GM18951 (cell line): ENCODE data around the gene MYPN.
"Not testable (repeated sequence)": the region's sequence is repeated elsewhere in the genome, so short reads cannot be mapped to it uniquely, and the experiment has no call there.

Source experiments
- POLR2A ChIP-seq: IDR thresholded peaks from 4 replicates; pipeline ENCODE4 v1.6.1; 2011; ENCODE audit warnings: mild to moderate bottlenecking; ENCODE audit not compliant: insufficient read length, insufficient read depth; ENCODE audit errors: extremely low read depth
- in situ Hi-C: fragments of 300-500 bp; cut with MboI; formaldehyde crosslinking; loops from one replicate; pipeline ENCODE4 v1.12.0; 2022; ENCODE audit warnings: low sequenced_read_pairs, mixed read lengths, inconsistent platforms; ENCODE audit not compliant: unreplicated experiment

MYPN gene

GRCh38 chr10:68109331-68109730 is at the start of gene MYPN:
TSS of gene MYPN (plus strand) at chr10:68109488. CDS start at chr10:68121439, 11,951 bp downstream.
- in situ Hi-C loops: no loop called here

GRCh38 chr10:68067029-68067428 is 42.3 kb upstream of the MYPN start:
- in situ Hi-C loops: no loop called here
- TF ChIP-seq POLR2A: no peak

More at GRCh38 chr10:68109331-68109730, at the start of gene MYPN:
- no peak for TF ChIP-seq POLR2A

- no peak for TF ChIP-seq POLR2A
- in situ Hi-C loops: no loop called here
Measured at GRCh38 chr10:68067508-68067907, 41.8 kb upstream of the MYPN start.

- in situ Hi-C loops: no loop called here
- TF ChIP-seq POLR2A: no peak
Measured at GRCh38 chr10:68073631-68074030, 35.7 kb upstream of the MYPN start.

- no peak for TF ChIP-seq POLR2A
- in situ Hi-C loops: no loop called here
Measured at GRCh38 chr10:68074031-68074774, 35.1 kb upstream of the MYPN start.

- in situ Hi-C loops: no loop called here
- TF ChIP-seq POLR2A: peak; percentile 78
Measured at GRCh38 chr10:68074775-68075549, 34.3 kb upstream of the MYPN start, which contains the start of gene HERC4. TSS of gene HERC4 (minus strand) at chr10:68075283. CDS start at chr10:68073108, 2,175 bp downstream.

GRCh38 chr10:68075550-68076004 is 33.7 kb upstream of the MYPN start:
- no peak for TF ChIP-seq POLR2A
- in situ Hi-C loops: no loop called here

GRCh38 chr10:68076081-68076480 is 33.2 kb upstream of the MYPN start:
- in situ Hi-C loops: not testable (repeated sequence)

GRCh38 chr10:68077026-68077425 is 32.3 kb upstream of the MYPN start:
- in situ Hi-C loops: no loop called here
- TF ChIP-seq POLR2A: no peak

- in situ Hi-C loops: no loop called here
- TF ChIP-seq POLR2A: no peak
Measured at GRCh38 chr10:68079434-68079833, 29.9 kb upstream of the MYPN start.

GRCh38 chr10:68080853-68081431 is 28.3 kb upstream of the MYPN start:
- TF ChIP-seq POLR2A: no peak
- in situ Hi-C loops: no loop called here

- no peak for TF ChIP-seq POLR2A
- in situ Hi-C loops: no loop called here
Measured at GRCh38 chr10:68081916-68082315, 27.4 kb upstream of the MYPN start.

GRCh38 chr10:68082872-68083271 is 26.4 kb upstream of the MYPN start:
- in situ Hi-C loops: no loop called here
- TF ChIP-seq POLR2A: no peak
